CD1c-positive myeloid dendritic cell (primary cell): ENCODE data around the gene ACTL7B.
"Not testable (repeated sequence)": the region's sequence is repeated elsewhere in the genome, so short reads cannot be mapped to it uniquely, and the experiment has no call there.

Source experiments
- DNase-seq: peaks from one replicate; pipeline ENCODE4 v3.0.0-alpha.2; 2016; ENCODE audit errors: extremely low spot score

Gene ACTL7B

DNA sequence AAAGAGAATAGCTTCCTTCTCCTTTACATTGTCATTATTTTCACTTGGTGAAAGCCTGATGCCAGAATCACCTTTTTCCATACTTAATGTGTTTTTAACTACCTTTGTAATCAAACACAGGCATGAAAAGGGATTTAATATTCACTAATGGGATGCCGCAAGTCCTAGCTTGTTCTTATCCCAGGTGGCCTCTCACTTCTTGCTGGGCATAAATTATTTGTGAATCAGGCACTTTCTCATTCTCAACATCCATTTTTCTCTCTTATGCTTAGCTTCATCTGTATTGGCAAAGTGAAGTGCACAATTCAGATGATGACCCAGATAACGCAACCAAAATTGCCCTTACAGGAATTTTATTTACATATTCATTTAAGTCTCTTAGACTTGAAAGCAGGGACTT is 10.9 kb downstream of the ACTL7B start:
- DNase-seq = no peak

DNA sequence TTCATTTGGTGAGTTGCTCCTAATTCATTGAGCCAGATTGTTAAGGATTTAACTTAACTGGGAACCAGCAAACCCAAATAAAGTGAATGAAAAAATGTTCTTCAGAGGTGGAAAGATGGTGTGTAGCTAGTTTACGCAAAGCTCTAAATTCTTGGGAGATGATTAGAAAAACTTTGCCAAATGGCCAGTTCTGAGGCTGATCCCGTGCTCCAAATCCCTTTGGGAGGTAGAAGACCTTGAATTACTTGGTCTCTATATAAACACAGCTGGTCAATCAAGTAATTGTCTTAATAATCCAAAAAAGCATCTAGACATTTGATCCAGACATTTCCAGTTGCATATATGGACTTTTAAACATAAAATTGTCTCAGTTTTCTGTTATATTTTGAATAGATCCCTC is 11.4 kb downstream of the ACTL7B start:
- DNase-seq = no peak

DNA sequence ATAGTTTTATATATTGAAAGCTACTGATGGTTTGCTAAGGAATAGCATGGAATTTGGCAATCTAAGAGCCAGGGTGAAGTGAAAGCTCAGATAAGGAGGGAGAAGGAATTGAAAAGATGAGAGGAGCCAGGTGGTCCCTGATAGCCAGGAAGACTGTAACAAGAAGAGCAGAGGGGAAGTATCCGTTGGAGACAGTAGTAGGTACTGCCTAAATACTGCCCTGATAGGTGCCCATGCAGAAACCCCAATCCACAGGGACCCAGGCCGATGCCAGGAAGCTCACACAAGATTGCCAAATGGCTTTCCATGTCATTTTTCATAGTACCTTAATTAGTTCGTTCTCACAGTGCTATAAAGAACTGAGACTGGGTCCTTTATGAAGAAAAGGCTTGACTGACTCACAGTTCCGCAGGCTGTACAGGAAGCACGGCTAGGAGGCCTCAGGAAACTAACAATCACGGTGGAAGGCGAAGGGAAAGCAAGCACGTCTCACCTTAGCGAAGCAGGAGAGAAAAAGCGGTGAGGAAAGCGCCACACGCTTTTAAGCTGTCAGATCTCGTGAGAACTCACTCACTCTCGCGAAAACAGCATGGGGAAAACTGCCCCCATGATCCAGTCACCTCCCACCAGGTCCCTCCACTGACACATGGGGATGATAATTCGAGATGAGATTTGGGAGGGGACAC is 13.0 kb downstream of the ACTL7B start:
- peak; percentile 26 for DNase-seq

GRCh38 chr9:108839561-108839960 is 16.2 kb downstream of the ACTL7B start:
- not testable (repeated sequence) for DNase-seq

DNA sequence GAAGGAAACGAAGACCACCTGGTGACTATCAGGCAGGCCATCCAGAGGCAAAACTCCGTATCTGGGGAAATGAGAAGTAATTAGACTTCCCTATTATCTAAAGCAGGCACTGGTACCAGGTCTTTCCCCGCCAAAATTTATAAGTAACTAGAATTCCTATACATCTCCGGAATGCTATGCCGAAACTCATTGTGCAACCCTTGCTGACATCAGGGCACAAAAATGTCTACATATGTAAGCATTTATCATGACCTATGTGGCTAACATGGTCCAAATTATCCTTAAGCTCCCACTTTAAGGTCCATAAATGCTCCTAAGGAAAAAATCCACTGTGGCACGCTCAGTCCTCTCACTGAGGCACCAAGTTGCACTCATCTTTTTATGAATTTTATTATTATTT is 17.8 kb downstream of the ACTL7B start:
- no peak for DNase-seq

DNA sequence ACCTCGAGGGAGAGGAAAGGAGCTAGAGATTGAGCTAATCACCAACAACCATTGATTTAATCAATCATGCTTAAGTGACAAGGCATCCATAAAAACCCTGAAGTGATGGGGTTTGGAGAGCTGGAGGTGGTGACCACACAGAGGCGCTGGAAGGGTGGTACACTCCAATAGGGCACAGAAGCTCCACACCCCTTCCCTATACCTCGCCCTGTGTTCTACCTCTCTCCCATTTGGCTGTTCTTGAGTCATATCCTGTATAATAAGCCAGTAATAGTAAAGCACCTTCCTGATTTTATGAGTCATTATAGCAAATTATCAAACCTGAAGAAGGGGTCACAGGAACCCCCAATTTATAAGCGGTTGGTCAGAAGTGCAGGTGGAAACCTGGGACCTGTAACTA is 18.3 kb downstream of the ACTL7B start:
- DNase-seq = no peak

DNA sequence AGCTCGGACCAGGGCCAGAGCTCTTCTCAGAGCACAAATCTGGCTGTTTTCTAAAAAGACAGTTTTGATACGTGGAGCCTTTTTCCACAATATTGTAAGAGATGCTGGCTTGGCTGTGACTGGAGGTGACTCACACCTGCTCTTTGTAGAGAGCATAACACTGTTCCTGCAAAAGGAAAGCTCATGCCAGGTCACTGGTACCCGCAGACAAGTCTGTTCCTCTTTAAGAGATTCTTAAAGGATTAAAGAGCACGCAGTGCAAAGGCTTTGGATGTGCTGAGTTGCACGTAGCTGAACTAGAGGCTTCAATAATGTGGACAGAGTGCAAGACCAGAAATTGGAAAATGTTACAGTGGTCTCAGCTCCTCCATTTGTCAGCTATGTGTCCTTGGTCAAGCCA is 19.0 kb downstream of the ACTL7B start:
- DNase-seq = no peak

- no peak for DNase-seq
These were observed 19.5 kb downstream of the ACTL7B start for GRCh38 chr9:108836319-108836718.

- peak; percentile 47 for DNase-seq
These were observed 20.0 kb downstream of the ACTL7B start for GRCh38 chr9:108835831-108836230.

- DNase-seq = no peak
These were observed 20.7 kb downstream of the ACTL7B start for GRCh38 chr9:108834959-108835665.

- no peak for DNase-seq
These were observed 23.6 kb downstream of the ACTL7B start for GRCh38 chr9:108832179-108832500.

DNA sequence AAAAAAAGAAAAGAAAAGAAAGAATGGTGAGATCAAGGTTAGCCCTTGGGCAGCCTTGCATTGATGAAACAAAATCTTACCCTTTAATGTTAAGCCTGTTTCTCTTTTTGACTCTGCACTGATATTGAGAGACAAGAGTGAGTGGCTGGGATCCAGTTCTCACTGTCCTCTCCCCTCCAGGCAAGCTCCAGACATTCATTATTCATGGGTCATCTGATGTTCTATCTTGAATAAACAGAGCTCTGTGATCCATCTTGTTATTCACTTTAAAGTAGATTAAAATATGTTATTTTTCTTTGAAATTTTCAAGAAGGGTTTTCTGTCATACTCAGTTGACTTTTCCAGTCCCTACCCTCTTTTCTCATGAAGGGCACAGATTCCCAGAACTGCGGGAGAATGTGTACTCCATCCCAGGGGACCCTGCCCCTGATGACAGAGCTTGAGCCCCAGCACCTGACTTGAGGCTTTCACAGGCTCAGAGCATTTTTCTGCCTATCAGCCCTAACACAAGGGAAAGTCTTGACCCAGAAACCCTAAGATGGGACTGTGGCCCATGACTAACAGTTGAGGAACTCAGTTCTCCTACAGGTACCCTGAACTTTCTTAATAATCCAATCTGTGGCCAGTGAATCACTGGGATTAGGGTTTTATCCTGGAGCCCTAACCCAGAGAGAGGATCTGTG is 24.1 kb downstream of the ACTL7B start:
- DNase-seq = no peak

- DNase-seq = no peak
These were observed 25.5 kb downstream of the ACTL7B start for GRCh38 chr9:108830272-108830671.

DNA sequence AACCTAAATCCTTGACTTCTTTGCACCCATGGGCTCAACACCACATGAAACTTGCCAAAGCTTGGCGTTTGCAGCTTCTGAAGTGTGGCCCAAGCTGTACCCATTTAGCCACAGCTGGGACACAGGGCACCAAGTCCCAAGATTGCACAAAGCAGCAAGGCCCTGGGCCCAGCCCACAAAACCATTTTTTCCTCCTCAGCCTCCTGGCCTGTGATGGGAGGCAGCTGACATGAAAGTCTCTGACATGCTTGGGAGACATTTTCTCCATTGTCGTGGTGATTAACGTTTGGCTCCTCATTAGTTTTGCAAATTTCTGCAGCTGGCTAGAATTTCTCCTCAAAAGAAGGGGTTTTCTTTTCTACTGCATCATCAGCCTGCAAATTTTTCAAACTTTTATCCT is 32.0 kb downstream of the ACTL7B start:
- no peak for DNase-seq

DNA sequence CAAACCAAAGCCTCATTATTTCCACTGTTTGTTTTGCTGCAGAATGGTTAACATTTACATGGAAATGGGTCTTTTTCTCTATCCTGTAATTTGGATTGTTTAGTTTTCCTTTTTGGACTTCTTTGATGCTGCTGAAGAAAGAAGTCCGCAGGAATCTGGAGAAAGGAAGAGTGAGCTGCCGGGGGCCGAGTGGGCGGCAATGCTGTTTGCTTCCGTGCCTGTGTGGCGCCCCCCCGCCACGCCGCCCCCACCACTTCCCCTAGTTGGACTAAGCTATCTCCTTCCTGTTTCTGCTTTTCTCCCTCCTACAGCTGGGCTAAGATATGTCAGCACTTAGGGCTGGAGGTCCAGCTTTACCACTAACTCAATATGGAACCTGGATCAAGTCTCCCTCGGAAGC is 39.7 kb downstream of the ACTL7B start:
- DNase-seq = peak; percentile 84

DNA sequence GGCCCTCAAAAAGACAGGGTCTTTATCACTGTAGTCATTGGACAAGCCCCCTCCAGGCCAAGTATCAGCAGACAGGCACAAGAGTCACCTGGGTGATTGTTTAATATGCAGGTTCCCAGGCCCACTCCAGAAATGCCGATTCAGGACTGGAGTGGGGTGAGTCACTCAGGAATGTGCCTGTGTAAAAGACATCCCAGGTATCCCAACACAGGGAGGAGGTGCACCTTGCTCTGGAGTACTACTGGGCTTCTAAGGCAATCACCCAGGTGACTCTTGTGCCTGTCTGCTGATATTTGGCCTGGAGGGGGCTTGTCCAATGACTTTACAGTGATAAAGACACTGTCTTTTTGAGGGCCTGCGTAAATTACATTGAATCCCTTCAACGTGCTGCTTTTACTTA is 40.6 kb downstream of the ACTL7B start:
- DNase-seq = no peak

GRCh38 chr9:108813951-108814601 is 41.7 kb downstream of the ACTL7B start:
- peak; percentile 56 for DNase-seq

GRCh38 chr9:108812396-108813025 is 43.3 kb downstream of the ACTL7B start:
- no peak for DNase-seq

GRCh38 chr9:108811944-108812343 is 43.8 kb downstream of the ACTL7B start:
- no peak for DNase-seq

- no peak for DNase-seq
These were observed 46.5 kb downstream of the ACTL7B start for GRCh38 chr9:108809269-108809668.
